ENCODE results near the gene NPHP4. TPM values are rescaled to one million over a fixed set of nuclear protein-coding genes. Genes with fewer than 3 reads are reported as not detected.
"Not testable (repeated sequence)": the region's sequence is repeated elsewhere in the genome, so short reads cannot be mapped to it uniquely, and the experiment has no call there.

Gene NPHP4
- total RNA-seq, 4 donors from 2014 or later, result 9.2 to 35.5 (median 18.3) TPM

DNA sequence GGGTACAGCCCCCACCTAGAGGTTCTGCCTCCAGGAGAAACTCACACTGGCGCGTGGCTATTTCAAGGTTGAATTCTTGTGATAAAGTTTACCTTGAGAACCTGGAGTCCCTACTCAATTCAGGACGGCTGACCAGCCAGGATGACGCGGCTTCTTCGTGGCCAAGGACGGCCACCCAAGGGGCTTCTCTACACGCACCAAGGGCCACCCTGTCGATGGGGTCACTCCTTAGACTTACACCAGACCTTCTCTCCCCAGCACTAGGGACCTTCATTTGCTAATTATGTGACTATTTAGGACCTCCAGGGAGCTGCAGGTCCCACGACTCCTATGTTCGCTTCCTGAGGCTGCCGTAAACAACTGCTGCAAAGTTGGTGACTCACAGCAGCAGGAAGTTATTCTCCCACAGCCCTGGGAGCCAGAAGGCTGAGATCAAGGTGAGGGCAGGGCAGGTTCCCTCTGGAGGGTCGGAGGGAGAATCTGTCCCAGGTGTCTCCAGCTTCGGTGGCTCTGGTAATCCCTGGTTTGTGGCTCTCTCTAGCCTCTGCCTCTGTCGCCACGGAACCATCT is 135.9 kb downstream of the NPHP4 start:
- no peaks in the 10 kb centered on the region for H3K27me3 ChIP-seq
- TF ChIP-seq, protein P1, sequence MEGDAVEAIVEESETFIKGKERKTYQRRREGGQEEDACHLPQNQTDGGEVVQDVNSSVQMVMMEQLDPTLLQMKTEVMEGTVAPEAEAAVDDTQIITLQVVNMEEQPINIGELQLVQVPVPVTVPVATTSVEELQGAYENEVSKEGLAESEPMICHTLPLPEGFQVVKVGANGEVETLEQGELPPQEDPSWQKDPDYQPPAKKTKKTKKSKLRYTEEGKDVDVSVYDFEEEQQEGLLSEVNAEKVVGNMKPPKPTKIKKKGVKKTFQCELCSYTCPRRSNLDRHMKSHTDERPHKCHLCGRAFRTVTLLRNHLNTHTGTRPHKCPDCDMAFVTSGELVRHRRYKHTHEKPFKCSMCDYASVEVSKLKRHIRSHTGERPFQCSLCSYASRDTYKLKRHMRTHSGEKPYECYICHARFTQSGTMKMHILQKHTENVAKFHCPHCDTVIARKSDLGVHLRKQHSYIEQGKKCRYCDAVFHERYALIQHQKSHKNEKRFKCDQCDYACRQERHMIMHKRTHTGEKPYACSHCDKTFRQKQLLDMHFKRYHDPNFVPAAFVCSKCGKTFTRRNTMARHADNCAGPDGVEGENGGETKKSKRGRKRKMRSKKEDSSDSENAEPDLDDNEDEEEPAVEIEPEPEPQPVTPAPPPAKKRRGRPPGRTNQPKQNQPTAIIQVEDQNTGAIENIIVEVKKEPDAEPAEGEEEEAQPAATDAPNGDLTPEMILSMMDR (IDR thresholded peaks at IDR 0.05), result no peak
- no peak for TF ChIP-seq POLR2A (IDR thresholded peaks at IDR 0.05)
- no peak overlapping the region for H3K27ac ChIP-seq
- H3K4me1 ChIP-seq, result no peaks in the 10 kb centered on the region
- no peaks in the 10 kb centered on the region for H3K9me3 ChIP-seq
- no peak overlapping the region for H3K4me3 ChIP-seq
- DNase-seq, result no peak
- H3K36me3 ChIP-seq, result no peaks in the 10 kb centered on the region

DNA sequence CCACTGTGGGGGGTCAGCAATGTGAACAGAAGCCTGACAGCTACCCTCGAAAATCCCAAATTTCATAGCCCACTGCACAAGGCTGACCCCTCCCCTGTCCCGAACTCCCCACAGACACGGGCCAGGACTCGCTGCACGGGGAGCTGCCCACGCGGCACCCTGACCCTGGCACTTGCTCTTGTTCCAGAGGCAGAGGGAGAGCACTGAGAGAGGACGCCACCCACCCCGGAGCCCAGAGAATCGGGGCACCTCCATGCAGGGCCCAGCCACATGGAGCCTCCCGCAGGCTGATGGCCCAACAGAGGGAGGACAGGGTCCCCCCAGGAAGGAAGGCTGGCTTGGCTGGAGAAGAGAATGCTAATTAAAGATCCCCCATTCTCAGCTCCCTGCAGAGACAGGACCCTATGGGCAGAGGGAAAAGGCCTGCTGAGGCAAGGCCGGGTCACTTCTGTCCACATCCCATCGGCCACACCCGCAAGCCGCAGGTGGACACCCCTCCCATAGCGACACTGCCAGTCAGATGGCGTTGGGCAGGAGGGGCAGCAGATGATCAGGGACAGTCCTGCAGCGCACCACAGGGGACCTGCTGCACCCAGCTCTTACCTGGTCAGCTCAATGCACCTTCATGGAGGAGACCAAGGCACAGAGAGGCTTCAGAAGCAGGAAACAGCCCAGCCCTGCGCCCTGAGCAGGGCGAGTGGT is 136.9 kb downstream of the NPHP4 start:
- H3K9me3 ChIP-seq, result no peaks in the 10 kb centered on the region
- no peak for DNase-seq
- H3K4me3 ChIP-seq, result no peak overlapping the region
- H3K27me3 ChIP-seq, result no peaks in the 10 kb centered on the region
- H3K4me1 ChIP-seq, result no peaks in the 10 kb centered on the region
- no peaks in the 10 kb centered on the region for H3K36me3 ChIP-seq
- TF ChIP-seq POLR2A (IDR thresholded peaks at IDR 0.05), result no peak
- TF ChIP-seq, protein P1 (IDR thresholded peaks at IDR 0.05), result no peak
- H3K27ac ChIP-seq, result no peak overlapping the region

DNA sequence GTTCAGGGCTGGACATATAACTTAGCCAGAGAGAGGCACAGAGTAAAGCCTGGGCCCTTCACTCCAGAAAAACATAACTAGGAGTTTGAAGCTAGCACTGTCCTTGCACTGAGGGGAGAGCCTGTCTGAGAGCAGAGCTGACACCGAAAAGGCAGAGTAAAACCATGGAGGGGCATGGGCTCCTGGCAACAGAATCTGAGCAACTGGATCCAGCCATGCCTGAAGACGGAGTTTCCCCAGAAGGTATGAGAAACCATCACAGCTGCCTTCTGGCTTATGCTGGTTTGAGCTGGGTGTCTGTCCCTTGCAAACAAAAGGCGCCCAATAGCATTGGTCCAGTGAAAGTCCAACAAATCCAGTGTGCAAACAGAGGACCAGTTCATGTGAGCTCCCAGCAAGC is 137.5 kb downstream of the NPHP4 start:
- no peak overlapping the region for H3K4me3 ChIP-seq
- H3K27me3 ChIP-seq, result no peaks in the 10 kb centered on the region
- H3K9me3 ChIP-seq, result no peaks in the 10 kb centered on the region
- H3K36me3 ChIP-seq, result no peaks in the 10 kb centered on the region
- no peaks in the 10 kb centered on the region for H3K4me1 ChIP-seq
- no peak overlapping the region for H3K27ac ChIP-seq
- no peak for DNase-seq
- TF ChIP-seq, protein P1 (IDR thresholded peaks at IDR 0.05), result no peak
- TF ChIP-seq POLR2A (IDR thresholded peaks at IDR 0.05), result no peak

DNA sequence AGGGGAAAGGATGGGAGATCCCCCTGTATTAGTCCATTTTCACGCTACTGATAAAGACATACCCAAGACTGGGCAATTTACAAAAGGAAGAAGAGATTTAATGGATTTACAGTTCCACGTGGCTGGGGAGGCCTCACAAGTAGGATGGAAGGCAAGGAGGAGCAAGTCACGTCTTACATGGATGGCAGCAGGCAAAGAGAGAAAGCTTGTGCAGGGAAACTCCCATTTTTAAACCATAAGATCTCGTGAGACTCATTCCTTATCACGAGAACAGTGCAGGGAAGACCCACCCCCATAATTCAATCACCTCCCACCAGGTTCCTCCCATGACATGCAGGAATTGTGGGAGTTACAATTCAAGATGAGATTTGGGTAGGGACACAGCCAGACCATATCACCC is 138.4 kb downstream of the NPHP4 start:
- not testable (repeated sequence) for H3K4me1 ChIP-seq, H3K4me3 ChIP-seq, H3K36me3 ChIP-seq, H3K27ac ChIP-seq, H3K9me3 ChIP-seq, H3K27me3 ChIP-seq, DNase-seq

DNA sequence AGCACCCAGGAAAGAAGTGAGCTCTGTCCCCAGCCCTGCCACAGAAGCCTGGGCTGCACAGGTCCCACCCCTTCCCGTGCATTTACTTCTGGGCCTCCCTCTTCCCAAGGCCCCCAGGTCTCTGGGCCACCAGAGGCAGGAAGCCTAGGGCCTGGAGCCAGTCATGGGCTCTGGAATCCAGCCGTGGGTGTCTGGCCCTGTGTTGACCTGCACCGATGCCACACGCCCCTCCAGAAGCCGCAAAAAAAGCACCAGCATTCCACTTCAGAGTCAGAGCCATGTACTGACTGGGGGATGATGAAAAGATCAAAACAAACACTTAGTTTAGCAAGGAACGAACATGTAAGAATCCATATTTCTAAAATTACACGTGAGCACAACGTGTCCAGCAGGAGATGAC is 141.7 kb downstream of the NPHP4 start:
- H3K4me3 ChIP-seq, result no peak overlapping the region
- DNase-seq, result no peak
- H3K36me3 ChIP-seq, result no peaks in the 10 kb centered on the region
- H3K27ac ChIP-seq, result no peak overlapping the region
- H3K27me3 ChIP-seq, result no peaks in the 10 kb centered on the region
- no peaks in the 10 kb centered on the region for H3K9me3 ChIP-seq
- TF ChIP-seq POLR2A (IDR thresholded peaks at IDR 0.05), result no peak
- TF ChIP-seq, protein P1 (IDR thresholded peaks at IDR 0.05), result no peak
- no peaks in the 10 kb centered on the region for H3K4me1 ChIP-seq

DNA sequence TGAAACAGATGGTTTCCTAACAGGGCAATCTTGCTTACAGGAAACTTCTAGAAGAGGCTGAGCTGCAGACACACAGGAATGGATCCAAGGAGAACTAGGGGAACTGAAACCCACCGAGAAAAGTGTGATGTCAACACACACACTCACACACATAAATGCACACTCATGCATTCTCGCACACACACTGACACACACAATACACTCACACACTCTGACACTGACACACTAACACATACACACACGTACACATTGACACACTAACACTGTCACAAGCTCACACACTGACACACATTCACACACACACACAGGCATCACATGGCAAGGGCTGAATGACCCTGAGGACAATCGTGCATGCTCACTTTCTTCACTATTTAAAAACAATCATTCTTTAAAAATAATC is 142.7 kb downstream of the NPHP4 start:
- Histone ChIP-seq H3K4me3 (no peak overlapping the region), H3K9me3 (no peaks in the 10 kb centered on the region), H3K4me1 (no peaks in the 10 kb centered on the region), H3K27ac (no peak overlapping the region), H3K27me3 (no peaks in the 10 kb centered on the region), H3K36me3 (no peaks in the 10 kb centered on the region)
- TF ChIP-seq, protein P1 (IDR thresholded peaks at IDR 0.05), result no peak
- no peak for TF ChIP-seq POLR2A (IDR thresholded peaks at IDR 0.05)
- DNase-seq, result no peak
